Measurements from ENCODE around the gene TRPM8. TPM values are rescaled to one million over a fixed set of nuclear protein-coding genes. Genes with fewer than 3 reads are reported as not detected.

The TRPM8 gene
- total and polyA plus RNA-seq, 2 of the 8 experiments (the other 6 are each of a cell fraction or from before 2014, with no cell fraction given): 0.18 to 0.54 TPM

DNA sequence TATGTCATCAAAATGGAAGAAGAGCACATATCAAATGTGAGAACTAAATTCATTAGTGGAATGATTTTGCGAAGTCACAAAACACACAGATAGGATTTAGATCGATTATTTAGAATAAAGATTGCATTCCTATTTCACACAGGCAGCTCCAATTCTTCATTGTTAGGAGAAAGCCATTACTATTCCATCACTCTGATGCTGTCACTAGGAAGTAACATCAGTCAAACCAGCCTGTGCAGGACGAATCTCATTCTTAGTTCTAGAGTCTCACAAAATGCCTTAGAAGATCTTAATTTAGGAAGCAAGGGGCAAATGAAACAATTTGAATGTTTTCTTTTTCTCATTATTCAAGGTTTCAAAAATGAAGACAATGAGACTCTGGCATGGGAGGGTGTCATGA is 89.3 kb downstream of the TRPM8 start:
- no peak overlapping the region for H2BK5ac ChIP-seq (ENCODE audit: low read depth, low read length)
- H2AK5ac ChIP-seq (ENCODE audit: low read depth, low read length): no peak overlapping the region
- H3K4ac ChIP-seq (replicated peaks; ENCODE audit: insufficient read length, low read depth, low read length): no peak overlapping the region
- H3K4me3 ChIP-seq (ENCODE audit: extremely low read depth in 1 of 4, insufficient read depth in 2 of 4, low read depth in 3 of 4, low read length in 4 of 4): no peak overlapping the region
- H2BK120ac ChIP-seq (replicated peaks; ENCODE audit: low read depth, low read length): no peak overlapping the region
- H3K9me3 ChIP-seq (ENCODE audit: insufficient read depth in 2 of 2, low read depth in 1 of 2, low read length in 1 of 2): no peaks in the 10 kb centered on the region
- H2BK20ac ChIP-seq (ENCODE audit: low read length): no peak overlapping the region
- no peak overlapping the region for H4K91ac ChIP-seq (replicated peaks; ENCODE audit: insufficient read length, low read length)
- no peak overlapping the region for H3K9ac ChIP-seq (replicated peaks in 1 of 4; ENCODE audit: extremely low read depth in 1 of 4, low read depth in 3 of 4, low read length in 3 of 4)
- H4K5ac ChIP-seq (ENCODE audit: insufficient read length, low read depth, low read length): no peak overlapping the region
- CTCF ChIA-PET (ENCODE audit: partially characterized antibody): no interaction called here
- H3K18ac ChIP-seq (ENCODE audit: extremely low read depth, low read length): no peak overlapping the region
- no peak overlapping the region for H4K8ac ChIP-seq (ENCODE audit: extremely low read depth, insufficient read depth, low read length)
- no peaks in the 10 kb centered on the region for H4K20me1 ChIP-seq (replicated peaks in 1 of 2; ENCODE audit: control insufficient read depth in 1 of 2, insufficient read depth in 2 of 2, low read length in 2 of 2)
- H3K79me2 ChIP-seq (ENCODE audit: control insufficient read depth in 1 of 2, insufficient read depth in 2 of 2, low read length in 2 of 2): no peaks in the 10 kb centered on the region
- no peaks in the 10 kb centered on the region for H3K23me2 ChIP-seq (ENCODE audit: low read depth, low read length)
- no peak overlapping the region for H3K27ac ChIP-seq (ENCODE audit: low read depth, low read length)
- WGBS, 2 experiments (ENCODE audit: extremely low coverage in 1 of 2, insufficient coverage in 1 of 2, insufficient read length in 1 of 2, insufficient replicate concordance in 2 of 2, low coverage in 1 of 2, low lambda C conversion rate in 2 of 2, missing lambda C conversion rate in 1 of 2): 85% methylated on average over 3 of the region's 3 CpGs; no CpG with 5 or more reads in 1 of the 2 experiments
- H3K14ac ChIP-seq (ENCODE audit: insufficient read length): no peak overlapping the region
- peaks cover 0 to 4% (median 0%) of the 10 kb centered on the region in 4 experiments; a peak in 2 of 7 replicates for H3K4me1 ChIP-seq (replicated peaks in 1 of 4; ENCODE audit: control insufficient read depth in 3 of 4, insufficient read depth in 4 of 4, low read length in 3 of 4)
- no peak for DNase-seq (ENCODE audit: low read depth in 1 of 2, low spot score in 2 of 2)
- H3K4me2 ChIP-seq (ENCODE audit: insufficient read depth in 1 of 2, low read depth in 2 of 2, low read length in 2 of 2): no peak overlapping the region
- TF ChIP-seq TCF12 (IDR thresholded peaks at IDR 0.05; ENCODE audit: low read depth, low read length) (no peak), CTBP2 (IDR thresholded peaks at IDR 0.05; ENCODE audit: borderline replicate concordance, insufficient read depth, insufficient read length, low read length) (no peak), KDM5A (IDR thresholded peaks at IDR 0.05; ENCODE audit: low read length) (no peak), HDAC6 (IDR thresholded peaks at IDR 0.05; ENCODE audit: low read depth, low read length) (no peak), RFX5 (IDR thresholded peaks at IDR 0.05; ENCODE audit: borderline replicate concordance, low read depth, low read length) (no peak), CHD1 (IDR thresholded peaks at IDR 0.05; ENCODE audit: low read depth, low read length) (no peak)
- no peaks in the 10 kb centered on the region for H3K27me3 ChIP-seq (replicated peaks in 1 of 4; ENCODE audit: control insufficient read depth in 3 of 4, extremely low read depth in 1 of 4, insufficient read depth in 3 of 4, low read length in 3 of 4)
- no peak overlapping the region for H3K23ac ChIP-seq (ENCODE audit: insufficient read length)
- POLR2A ChIA-PET (ENCODE audit: partially characterized antibody): no interaction called here
- no peaks in the 10 kb centered on the region for H3K36me3 ChIP-seq (ENCODE audit: control insufficient read depth in 2 of 4, insufficient read depth in 4 of 4, low read length in 3 of 4)
- H3K56ac ChIP-seq (replicated peaks; ENCODE audit: insufficient read length, low read depth, low read length): no peak overlapping the region
- no peak for FAIRE-seq
- no peak overlapping the region for H2AFZ ChIP-seq (ENCODE audit: low read length)
- H2BK15ac ChIP-seq (ENCODE audit: low read length): no peak overlapping the region
- H2BK12ac ChIP-seq (ENCODE audit: low read depth, low read length): no peak overlapping the region
- no peaks in the 10 kb centered on the region for H3K79me1 ChIP-seq (ENCODE audit: low read depth, low read length)
